ENCODE data around the gene MYT1.

The MYT1 gene

DNA sequence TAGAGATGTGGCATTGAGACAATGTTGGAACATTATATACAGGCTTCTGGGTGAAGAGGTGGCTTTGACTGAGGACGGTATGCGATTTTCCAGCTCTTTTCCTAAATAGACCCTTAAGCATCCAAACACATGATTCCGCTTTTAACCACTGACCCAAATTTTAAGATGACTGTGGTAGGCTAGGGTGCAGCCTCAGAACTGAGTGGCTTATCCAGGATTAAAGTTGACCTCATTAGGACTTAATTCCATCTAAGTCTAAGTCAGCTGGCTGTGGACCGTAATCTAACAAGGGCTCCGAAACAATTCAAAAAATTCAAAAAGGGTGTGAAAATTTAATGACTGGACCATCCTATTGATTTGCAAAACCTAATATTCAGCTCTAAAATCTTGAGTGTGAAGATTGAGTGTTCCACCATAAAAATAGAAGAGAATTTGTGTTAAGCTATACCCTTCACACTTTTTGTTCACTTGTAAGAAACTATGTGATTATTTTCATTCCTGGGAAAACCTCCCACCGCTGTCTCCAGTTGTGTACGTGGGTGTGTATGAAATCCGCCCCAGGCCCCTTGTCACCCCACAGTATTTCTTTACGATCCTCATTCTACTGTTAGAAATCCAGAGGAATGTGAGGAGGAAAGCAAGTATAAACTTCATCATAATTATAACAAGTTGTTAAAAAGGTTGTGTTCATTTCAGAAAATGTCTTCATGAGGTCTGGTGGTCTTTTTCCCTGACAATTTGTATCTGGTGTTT, 94.0 kb downstream of the MYT1 start:
- H3K4me3 ChIP-seq, result no peak overlapping the region
- TF ChIP-seq, protein P1, sequence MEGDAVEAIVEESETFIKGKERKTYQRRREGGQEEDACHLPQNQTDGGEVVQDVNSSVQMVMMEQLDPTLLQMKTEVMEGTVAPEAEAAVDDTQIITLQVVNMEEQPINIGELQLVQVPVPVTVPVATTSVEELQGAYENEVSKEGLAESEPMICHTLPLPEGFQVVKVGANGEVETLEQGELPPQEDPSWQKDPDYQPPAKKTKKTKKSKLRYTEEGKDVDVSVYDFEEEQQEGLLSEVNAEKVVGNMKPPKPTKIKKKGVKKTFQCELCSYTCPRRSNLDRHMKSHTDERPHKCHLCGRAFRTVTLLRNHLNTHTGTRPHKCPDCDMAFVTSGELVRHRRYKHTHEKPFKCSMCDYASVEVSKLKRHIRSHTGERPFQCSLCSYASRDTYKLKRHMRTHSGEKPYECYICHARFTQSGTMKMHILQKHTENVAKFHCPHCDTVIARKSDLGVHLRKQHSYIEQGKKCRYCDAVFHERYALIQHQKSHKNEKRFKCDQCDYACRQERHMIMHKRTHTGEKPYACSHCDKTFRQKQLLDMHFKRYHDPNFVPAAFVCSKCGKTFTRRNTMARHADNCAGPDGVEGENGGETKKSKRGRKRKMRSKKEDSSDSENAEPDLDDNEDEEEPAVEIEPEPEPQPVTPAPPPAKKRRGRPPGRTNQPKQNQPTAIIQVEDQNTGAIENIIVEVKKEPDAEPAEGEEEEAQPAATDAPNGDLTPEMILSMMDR (IDR thresholded peaks at IDR 0.05), result no peak
- no peak for DNase-seq (ENCODE audit: low spot score)

DNA sequence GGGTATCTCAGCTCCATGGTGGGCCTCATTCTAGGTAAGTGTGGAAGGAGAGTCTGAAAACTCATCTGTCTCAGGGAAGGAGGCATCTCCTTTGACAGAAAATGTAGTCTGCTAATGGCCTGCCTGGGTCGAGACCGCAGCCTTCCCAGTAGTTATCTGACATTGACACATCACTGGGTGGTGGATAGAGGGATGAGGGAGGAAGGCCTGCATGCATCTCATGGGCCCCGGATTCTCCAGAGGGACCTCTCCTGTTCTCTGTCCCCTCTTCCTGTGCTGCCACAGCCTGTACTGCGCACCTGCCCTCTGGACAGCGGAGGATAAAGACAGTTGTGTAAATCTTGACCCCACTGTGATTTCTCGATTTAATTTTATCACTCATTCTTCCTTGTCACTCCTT, 96.0 kb downstream of the MYT1 start:
- Histone ChIP-seq H3K4me3 (no peak overlapping the region), H3K27ac (peak overlapping the region in 1 of 2 donors; percentile 32)
- no peak for DNase-seq (ENCODE audit: low spot score)
- TF ChIP-seq, protein P1 (IDR thresholded peaks at IDR 0.05), result no peak

More for the DNA sequence above, 94.0 kb downstream of the MYT1 start:
- H3K27ac ChIP-seq, result no peak overlapping the region

DNA sequence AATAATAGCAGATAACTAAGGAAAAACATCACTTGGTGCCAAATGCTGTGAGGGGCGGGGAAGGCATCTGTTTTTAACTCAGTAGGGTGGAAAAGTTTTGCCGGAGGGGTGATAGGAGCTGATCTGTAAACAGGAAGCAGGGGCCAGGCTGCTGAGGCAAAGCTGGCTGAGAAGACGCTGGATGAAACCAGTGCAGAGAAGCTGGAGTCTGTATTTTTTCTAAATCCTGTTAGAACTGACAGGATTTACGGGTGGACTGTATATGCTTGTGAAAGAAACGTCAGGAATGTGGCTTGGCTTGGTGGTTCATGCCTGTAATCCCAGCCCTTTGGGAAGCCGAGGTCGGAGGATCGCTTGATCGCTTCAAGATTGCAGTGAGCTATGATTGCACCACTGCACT, 96.9 kb downstream of the MYT1 start:
- no peak for DNase-seq (ENCODE audit: low spot score)
- Histone ChIP-seq H3K4me3 (peak overlapping the region; percentile 59), H3K27ac (peak overlapping the region; percentile 32 to 75)
- TF ChIP-seq, protein P1 (IDR thresholded peaks at IDR 0.05), result no peak

DNA sequence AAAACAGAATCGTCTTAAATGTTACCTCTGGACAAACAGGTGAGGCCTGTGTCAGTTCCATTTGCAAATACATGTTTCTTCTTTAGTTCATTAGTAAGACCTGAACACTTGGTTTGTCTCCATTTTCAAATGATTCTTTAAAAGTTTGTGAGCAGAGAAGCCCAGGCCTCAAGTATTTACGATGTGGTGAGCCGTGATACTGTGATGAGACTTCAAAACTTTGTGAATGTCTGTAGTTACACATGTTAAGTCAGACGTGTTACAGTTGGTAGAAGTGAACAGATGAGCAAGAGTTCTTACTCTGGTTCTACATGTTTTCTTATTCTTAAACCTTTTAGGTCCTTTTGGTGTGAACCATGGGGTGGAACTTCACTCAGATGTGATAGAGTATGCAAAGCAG, 99.8 kb downstream of the MYT1 start:
- TF ChIP-seq, protein P1 (IDR thresholded peaks at IDR 0.05), result no peak
- Histone ChIP-seq H3K4me3 (no peak overlapping the region), H3K27ac (no peak overlapping the region)
- no peak for DNase-seq (ENCODE audit: low spot score)

DNA sequence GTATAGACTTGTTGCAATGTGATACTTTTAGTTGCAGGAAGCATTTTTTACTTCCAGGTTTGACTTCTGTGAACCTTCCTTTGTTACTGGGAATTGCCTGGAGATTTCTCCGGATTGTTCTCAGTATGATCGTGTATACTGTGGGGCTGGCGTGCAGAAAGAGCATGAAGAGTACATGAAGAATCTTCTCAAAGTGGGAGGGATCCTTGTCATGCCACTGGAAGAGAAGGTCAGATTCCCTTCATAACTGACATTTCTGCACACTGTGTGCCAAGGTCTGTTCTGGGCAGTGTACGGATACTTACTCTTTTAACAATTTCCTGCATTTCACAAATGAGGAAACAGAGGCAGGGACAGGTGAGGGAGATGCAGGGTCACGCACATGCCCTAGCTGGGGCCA, 100.9 kb downstream of the MYT1 start:
- TF ChIP-seq, protein P1 (IDR thresholded peaks at IDR 0.05), result no peak
- H3K27ac ChIP-seq, result no peak overlapping the region
- H3K4me3 ChIP-seq, result no peak overlapping the region
- DNase-seq (ENCODE audit: low spot score), result no peak

DNA sequence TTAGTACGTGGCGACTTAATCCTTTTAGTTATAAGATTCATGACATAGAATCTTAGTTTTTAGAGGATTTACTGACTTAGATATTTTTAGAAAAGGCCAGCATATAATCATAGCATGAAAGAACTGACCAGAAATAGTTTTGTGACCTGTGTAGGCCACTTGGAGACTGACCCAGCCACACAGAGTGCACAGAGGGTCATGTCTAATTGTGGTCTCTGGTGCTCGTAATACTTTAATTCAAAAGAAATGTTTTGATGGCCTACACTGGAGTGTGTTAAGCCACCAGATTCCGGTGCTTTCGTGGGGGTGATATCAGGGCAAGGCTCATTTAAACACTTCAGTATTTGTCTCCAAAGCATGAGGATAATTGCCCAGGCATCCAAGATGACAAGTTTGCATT, 102.7 kb downstream of the MYT1 start:
- Histone ChIP-seq H3K27ac (no peak overlapping the region), H3K4me3 (no peak overlapping the region)
- TF ChIP-seq, protein P1 (IDR thresholded peaks at IDR 0.05), result no peak
- no peak for DNase-seq (ENCODE audit: low spot score)

DNA sequence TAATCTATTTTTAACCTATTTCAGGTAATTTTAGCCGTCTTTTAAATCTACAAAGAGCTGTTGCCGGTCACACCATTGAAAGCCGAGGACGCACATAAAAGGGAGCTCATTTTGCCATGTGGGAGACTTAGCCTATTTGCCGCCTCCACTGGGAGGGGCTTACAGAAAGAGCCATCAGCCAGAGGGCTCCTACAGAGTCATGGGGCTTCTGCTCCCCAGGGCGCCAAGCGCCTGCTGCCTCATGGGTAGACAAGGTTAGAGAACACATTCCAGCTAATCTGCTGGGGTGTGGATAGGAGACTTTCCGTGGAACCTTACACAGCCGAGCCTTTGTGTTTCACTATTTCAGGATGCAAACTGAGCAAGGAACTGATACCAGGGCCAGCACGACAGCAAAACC, 103.9 kb downstream of the MYT1 start:
- TF ChIP-seq, protein P1 (IDR thresholded peaks at IDR 0.05), result no peak
- H3K4me3 ChIP-seq, result no peak overlapping the region
- no peak for DNase-seq (ENCODE audit: low spot score)
- no peak overlapping the region for H3K27ac ChIP-seq
